ENCODE data around the gene ADGRG3. TPM values are rescaled to one million over a fixed set of nuclear protein-coding genes. Genes with fewer than 3 reads are reported as not detected.

ADGRG3 gene
- total and polyA plus RNA-seq, 9 of the 15 experiments (the other 6 are each of a cell fraction or from before 2014, with no cell fraction given): 0.09 to 0.52 (median 0.14) TPM; not detected in 3

DNA sequence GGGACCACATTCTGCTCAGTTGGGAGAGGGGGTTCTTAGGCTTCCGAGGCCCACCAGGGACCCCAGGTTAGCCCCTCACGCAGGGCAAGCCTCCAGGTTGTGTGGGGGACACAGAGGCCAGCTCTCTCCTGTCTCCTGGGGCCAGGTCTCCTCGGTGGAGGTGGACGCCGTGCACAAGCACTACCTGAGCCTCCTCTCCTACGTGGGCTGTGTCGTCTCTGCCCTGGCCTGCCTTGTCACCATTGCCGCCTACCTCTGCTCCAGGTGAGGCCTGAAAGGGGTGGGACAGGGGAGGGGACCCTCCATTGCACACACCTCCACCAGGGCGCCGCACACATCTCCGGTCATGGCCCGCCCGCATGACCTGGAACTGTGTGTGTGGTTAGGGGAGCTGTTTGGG is 10.9 kb upstream of the ADGRG3 start (continued):
- TF ChIP-seq CBX3 (IDR thresholded peaks at IDR 0.05; ENCODE audit: borderline replicate concordance in 1 of 2, low read length in 2 of 2): no peak
- TF ChIP-seq SRF (CRISPR knock-in tag; IDR thresholded peaks at IDR 0.05): no peak
- TF ChIP-seq, protein P1, sequence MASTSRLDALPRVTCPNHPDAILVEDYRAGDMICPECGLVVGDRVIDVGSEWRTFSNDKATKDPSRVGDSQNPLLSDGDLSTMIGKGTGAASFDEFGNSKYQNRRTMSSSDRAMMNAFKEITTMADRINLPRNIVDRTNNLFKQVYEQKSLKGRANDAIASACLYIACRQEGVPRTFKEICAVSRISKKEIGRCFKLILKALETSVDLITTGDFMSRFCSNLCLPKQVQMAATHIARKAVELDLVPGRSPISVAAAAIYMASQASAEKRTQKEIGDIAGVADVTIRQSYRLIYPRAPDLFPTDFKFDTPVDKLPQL (IDR thresholded peaks at IDR 0.05; ENCODE audit: extremely low read depth, insufficient read length): no peak
- TF ChIP-seq BDP1 (IDR thresholded peaks at IDR 0.05; ENCODE audit: insufficient read depth, insufficient read length): no peak
- no peak for TF ChIP-seq BCOR (IDR thresholded peaks at IDR 0.05)
- TF ChIP-seq NFRKB (IDR thresholded peaks at IDR 0.05; ENCODE audit: low read depth): no peak
- TF ChIP-seq OTX1 (CRISPR knock-in tag; IDR thresholded peaks at IDR 0.05): no peak
- TF ChIP-seq ZC3H8 (IDR thresholded peaks at IDR 0.05): no peak
- TF ChIP-seq HNRNPLL (IDR thresholded peaks at IDR 0.05; ENCODE audit: low read depth, low read length, poor library complexity, severe bottlenecking): no peak

DNA sequence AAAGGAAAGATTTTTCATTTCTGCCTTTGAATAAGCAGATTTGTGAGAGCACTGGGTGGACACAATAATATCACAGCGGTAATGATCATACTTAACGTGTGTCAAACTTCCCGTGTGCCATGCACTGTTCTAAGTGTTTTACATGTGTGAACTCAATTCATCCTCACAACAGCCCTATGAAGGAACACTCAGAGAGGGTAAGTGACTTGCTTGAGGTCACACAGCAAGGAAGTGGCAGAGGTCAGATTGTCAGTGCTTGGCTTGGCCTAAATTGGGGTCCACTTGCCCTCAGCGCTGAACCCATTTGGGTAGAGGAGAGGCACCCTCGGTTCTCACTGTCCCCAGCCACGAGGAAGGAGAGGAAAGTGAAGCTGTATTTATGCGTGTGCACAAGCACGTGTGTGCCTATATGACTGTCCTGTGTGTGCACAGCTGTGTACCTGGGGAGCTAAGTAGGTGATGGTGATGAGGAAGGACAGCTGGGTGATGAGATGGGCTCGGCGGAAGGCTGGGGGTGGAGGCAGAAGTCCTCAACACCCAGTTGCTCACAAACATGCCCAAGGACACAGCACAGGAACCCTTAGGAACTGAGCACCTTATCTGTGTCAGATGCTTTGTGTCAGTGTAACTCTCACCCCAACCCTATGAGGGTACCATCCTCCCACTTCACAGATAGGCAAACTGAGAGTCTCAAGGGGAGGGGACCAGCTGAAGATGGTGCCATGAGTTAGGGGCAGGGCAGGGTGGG is 9.8 kb upstream of the ADGRG3 start:
- no TSS peak for BruUV-seq (replicated peaks)

More for the DNA sequence above, 9.8 kb upstream of the ADGRG3 start:
- CTCF ChIA-PET (ENCODE audit: low intra/inter-chr PET ratio): no interaction called here
- H2AFZ ChIP-seq (ENCODE audit: low read depth, low read length): no peak overlapping the region
- in situ Hi-C loops (cut with MboI): no loop called here
- TF ChIP-seq RCOR1 (IDR thresholded peaks at IDR 0.05; ENCODE audit: borderline replicate concordance in 1 of 2, low read depth in 2 of 2, low read length in 2 of 2) (peak in 1 of 2 experiments; percentile 58; a peak in 2 of 4 replicates), ADNP (tag; IDR thresholded peaks at IDR 0.05) (peak; percentile 83), CXXC5 (CRISPR knock-in tag; IDR thresholded peaks at IDR 0.05) (no peak), BRD9 (IDR thresholded peaks at IDR 0.05; ENCODE audit: low read depth, partially characterized antibody) (peak; percentile 70), ZFP36 (IDR thresholded peaks at IDR 0.05; ENCODE audit: low read depth, low read length, partially characterized antibody) (peak; percentile 88), HDAC2 (IDR thresholded peaks at IDR 0.05) (peak; percentile 70; the same call in 1 of the 2 replicates), PHTF2 (CRISPR knock-in tag; IDR thresholded peaks at IDR 0.05) (no peak), BCOR (IDR thresholded peaks at IDR 0.05) (peak; percentile 95), SMARCA5 (IDR thresholded peaks at IDR 0.05) (peak; percentile 79; the same call in 1 of the 2 replicates), ETV1 (tag; conservative IDR thresholded peaks at IDR 0.05; ENCODE audit: low read depth) (peak; percentile 71), RBM25 (IDR thresholded peaks at IDR 0.05; ENCODE audit: low read depth, low read length, severe bottlenecking) (peak; percentile 94), KDM1A (IDR thresholded peaks at IDR 0.05) (peak; percentile 67 to 80)
- TF ChIP-seq, protein P2, sequence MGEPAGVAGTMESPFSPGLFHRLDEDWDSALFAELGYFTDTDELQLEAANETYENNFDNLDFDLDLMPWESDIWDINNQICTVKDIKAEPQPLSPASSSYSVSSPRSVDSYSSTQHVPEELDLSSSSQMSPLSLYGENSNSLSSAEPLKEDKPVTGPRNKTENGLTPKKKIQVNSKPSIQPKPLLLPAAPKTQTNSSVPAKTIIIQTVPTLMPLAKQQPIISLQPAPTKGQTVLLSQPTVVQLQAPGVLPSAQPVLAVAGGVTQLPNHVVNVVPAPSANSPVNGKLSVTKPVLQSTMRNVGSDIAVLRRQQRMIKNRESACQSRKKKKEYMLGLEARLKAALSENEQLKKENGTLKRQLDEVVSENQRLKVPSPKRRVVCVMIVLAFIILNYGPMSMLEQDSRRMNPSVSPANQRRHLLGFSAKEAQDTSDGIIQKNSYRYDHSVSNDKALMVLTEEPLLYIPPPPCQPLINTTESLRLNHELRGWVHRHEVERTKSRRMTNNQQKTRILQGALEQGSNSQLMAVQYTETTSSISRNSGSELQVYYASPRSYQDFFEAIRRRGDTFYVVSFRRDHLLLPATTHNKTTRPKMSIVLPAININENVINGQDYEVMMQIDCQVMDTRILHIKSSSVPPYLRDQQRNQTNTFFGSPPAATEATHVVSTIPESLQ (CRISPR knock-in tag; IDR thresholded peaks at IDR 0.05): no peak
- no peak for ATAC-seq
- WGBS (ENCODE audit: insufficient coverage, low coverage, missing lambda C conversion rate): 18% methylated on average over 10 of the region's 10 CpGs
- H3K27ac ChIP-seq (ENCODE audit: extremely low read depth, low read depth, low read length): no peak overlapping the region
- 0 out of 4 replicates have a peak overlapping the region, but pooled peaks of 1 of the 2 experiments have one; percentile 36 for H3K9ac ChIP-seq (ENCODE audit: insufficient read depth in 1 of 2, low read depth in 2 of 2, low read length in 2 of 2)
- H3K9me3 ChIP-seq (replicated peaks; ENCODE audit: control insufficient read depth, insufficient read depth, low read depth, low read length): no peaks in the 10 kb centered on the region
- H3K4me2 ChIP-seq (ENCODE audit: insufficient read depth, low read length): no peak overlapping the region
- peaks cover 0 to 15% of the 10 kb centered on the region in 2 experiments; a peak in 1 of 5 replicates for H3K4me1 ChIP-seq (replicated peaks in 1 of 2; ENCODE audit: control insufficient read depth in 2 of 2, insufficient read depth in 2 of 2, low read length in 2 of 2)
- H3K27me3 ChIP-seq (ENCODE audit: control insufficient read depth in 2 of 2, insufficient read depth in 2 of 2, low read length in 2 of 2): peaks cover 3 to 5% of the 10 kb centered on the region in 2 experiments; a peak in 1 of 5 replicates
- peak; percentile 56 for FAIRE-seq
- POLR2A ChIA-PET: no interaction called here
- H3K4me3 ChIP-seq: no peak overlapping the region
- no peak for DNase-seq (ENCODE audit: extremely low read depth in 1 of 4, low spot score in 3 of 4)
- H3K36me3 ChIP-seq (ENCODE audit: control insufficient read depth, insufficient read depth, low read length): no peaks in the 10 kb centered on the region
- intact Hi-C loops (cut with micrococcal nuclease): loop anchor here (10.0 kb wide), 1 partner anchor 206 kb away; no protein-coding TSS in a partner anchor
- no peaks in the 10 kb centered on the region for H3K79me2 ChIP-seq (ENCODE audit: control insufficient read depth, insufficient read depth, low read length)
- no peaks in the 10 kb centered on the region for H3K9me1 ChIP-seq (ENCODE audit: control insufficient read depth, insufficient read depth, low read length)
- H4K20me1 ChIP-seq (replicated peaks; ENCODE audit: control insufficient read depth, insufficient read depth, low read length): no peaks in the 10 kb centered on the region
